ENCODE results near the gene YEATS4. TPM values are rescaled to one million over a fixed set of nuclear protein-coding genes. Genes with fewer than 3 reads are reported as not detected.

YEATS4 gene
- total and polyA plus RNA-seq, 2 experiments from 2014 or later, result 64.7 to 90.5 TPM

GRCh38 chr12:69404851-69405565, 45.5 kb downstream of the YEATS4 start:
- no peaks in the 10 kb centered on the region for H3K36me3 Mint-ChIP-seq (ENCODE audit: low read depth)

More at GRCh38 chr12:69404851-69405565, 45.5 kb downstream of the YEATS4 start:
- no peaks in the 10 kb centered on the region for H3K27me3 ChIP-seq (ENCODE audit: insufficient read depth)
- H2AFZ ChIP-seq, result no peak overlapping the region
- no peak overlapping the region for H3K4me2 ChIP-seq
- H3K4me1 ChIP-seq (ENCODE audit: insufficient read depth), result no peaks in the 10 kb centered on the region; the same call in 1 of the 2 replicates
- Mint-ChIP-seq H3K4me3 (no peak overlapping the region), H3K27me3 (ENCODE audit: insufficient read depth, low read depth, poor library complexity) (no peaks in the 10 kb centered on the region), H3K4me1 (peaks cover 4% of the 10 kb centered on the region; the same call in 1 of the 3 replicates), H3K27ac (no peak overlapping the region), H3K9me3 (no peaks in the 10 kb centered on the region; the same call in 2 of the 3 replicates)
- no peak for ATAC-seq
- no peak overlapping the region for H3K4me3 ChIP-seq
- H3K79me2 ChIP-seq (replicated peaks; ENCODE audit: insufficient read depth), result no peaks in the 10 kb centered on the region
- no peak overlapping the region for H3K27ac ChIP-seq (ENCODE audit: low read depth)
- H3K36me3 ChIP-seq (ENCODE audit: insufficient read depth), result no peaks in the 10 kb centered on the region
- DNase-seq (ENCODE audit: low spot score), result no peak
- H4K20me1 ChIP-seq (replicated peaks; ENCODE audit: insufficient read depth), result no peaks in the 10 kb centered on the region
- no peaks in the 10 kb centered on the region for H3F3A ChIP-seq (replicated peaks; ENCODE audit: low read depth)
- H3K9me2 ChIP-seq (ENCODE audit: insufficient read depth), result no peaks in the 10 kb centered on the region
- TF ChIP-seq CTCF (conservative IDR thresholded peaks at IDR 0.05; ENCODE audit: low read depth in 2 of 2), result no peak
- no peak for TF ChIP-seq POLR2AphosphoS5 (IDR thresholded peaks at IDR 0.05; ENCODE audit: low read depth)
- TF ChIP-seq EZH2 (IDR thresholded peaks at IDR 0.05; ENCODE audit: low read depth, unreplicated experiment), result no peak
- TF ChIP-seq STAT1 (IDR thresholded peaks at IDR 0.05; ENCODE audit: unreplicated experiment), result no peak
- TF ChIP-seq ZNF462 (CRISPR knock-in tag; IDR thresholded peaks at IDR 0.05), result no peak
- no peak for TF ChIP-seq ZNF114 (CRISPR knock-in tag; IDR thresholded peaks at IDR 0.05)
- TF ChIP-seq CREB1 (CRISPR knock-in tag; IDR thresholded peaks at IDR 0.05; ENCODE audit: low read depth), result no peak
- TF ChIP-seq REST (IDR thresholded peaks at IDR 0.05; ENCODE audit: unreplicated experiment), result no peak
- TF ChIP-seq ETS1 (IDR thresholded peaks at IDR 0.05), result no peak
- no peak for TF ChIP-seq EZH2phosphoT487 (IDR thresholded peaks at IDR 0.05; ENCODE audit: unreplicated experiment)
- no peak for TF ChIP-seq NANOG (IDR thresholded peaks at IDR 0.05; ENCODE audit: borderline replicate concordance)
- TF ChIP-seq ZNF331 (CRISPR knock-in tag; IDR thresholded peaks at IDR 0.05; ENCODE audit: low read depth), result no peak
- TF ChIP-seq JUNB (IDR thresholded peaks at IDR 0.05; ENCODE audit: unreplicated experiment), result no peak
